Muscle of arm (tissue), 14 donors: ENCODE data around the gene RIC8A. TPM values are rescaled to one million over a fixed set of nuclear protein-coding genes. Genes with fewer than 3 reads are reported as not detected.
"Not testable (repeated sequence)": the region's sequence is repeated elsewhere in the genome, so short reads cannot be mapped to it uniquely, and the experiment has no call there.

Experiments
- DNase-seq: peaks from one replicate; pipeline ENCODE4 v3.0.0-alpha.2; 2013
- long read RNA-seq, 11 donors: transcript quantifications; one replicate each; lab custom pipeline, GENCODE V29; 2026
- polyA plus RNA-seq, 12 donors: library from polyadenylated mRNA; unstranded; fragments of 120-200 nt; gene quantifications; one replicate each; pipeline ENCODE4 v1.2.1, GENCODE V29; 2013; ENCODE audit not compliant: insufficient read length in 12 of 12

RIC8A gene
- polyA plus RNA-seq: 100 to 1,000 TPM in 1 of 12 donors, 10 to 100 TPM in 10, not detected in 1; 39.7 to 116 (median 55.6) TPM
- long read RNA-seq, donor 1, transcript RIC8A-204 (2 exons, 670 nt): minor isoform, 5 of 20 reads
- long read RNA-seq, donor 1, transcript RIC8A-203 (10 exons, 3,703 nt): major isoform, 11 of 20 reads
- long read RNA-seq, donor 1, partial matches to known transcripts: 0 of 20 reads
- long read RNA-seq, donor 1, other reads (novel, unspliced or antisense): 0 of 20 reads
- long read RNA-seq, donor 2, transcript RIC8A-203 (10 exons, 3,703 nt): major isoform, 15 of 68 reads
- long read RNA-seq, donor 2, partial matches to known transcripts: 50 of 68 reads
- long read RNA-seq, donor 2, other reads (novel, unspliced or antisense): 0 of 68 reads
- long read RNA-seq, donor 3, transcript RIC8A-203 (10 exons, 3,703 nt): major isoform, 7 of 9 reads
- long read RNA-seq, donor 3, partial matches to known transcripts: 0 of 9 reads
- long read RNA-seq, donor 3, other reads (novel, unspliced or antisense): 0 of 9 reads
- long read RNA-seq, donor 4, partial matches to known transcripts: 15 of 20 reads
- long read RNA-seq, donor 4, other reads (novel, unspliced or antisense): 0 of 20 reads
- long read RNA-seq, donor 5: 0 reads
- long read RNA-seq, donor 6, transcript RIC8A-203 (10 exons, 3,703 nt): major isoform, 8 of 16 reads
- long read RNA-seq, donor 6, partial matches to known transcripts: 7 of 16 reads
- long read RNA-seq, donor 6, other reads (novel, unspliced or antisense): 0 of 16 reads
- long read RNA-seq, donor 7, transcript RIC8A-203 (10 exons, 3,703 nt): major isoform, 8 of 9 reads
- long read RNA-seq, donor 7, partial matches to known transcripts: 0 of 9 reads
- long read RNA-seq, donor 7, other reads (novel, unspliced or antisense): 0 of 9 reads
- long read RNA-seq, donor 8, transcript RIC8A-203 (10 exons, 3,703 nt): major isoform, 10 of 37 reads
- long read RNA-seq, donor 8, partial matches to known transcripts: 26 of 37 reads
- long read RNA-seq, donor 8, other reads (novel, unspliced or antisense): 0 of 37 reads
- long read RNA-seq, donor 9, transcript RIC8A-203 (10 exons, 3,703 nt): major isoform, 7 of 9 reads
- long read RNA-seq, donor 9, partial matches to known transcripts: 0 of 9 reads
- long read RNA-seq, donor 9, other reads (novel, unspliced or antisense): 0 of 9 reads
- long read RNA-seq, donor 10, transcript RIC8A-203 (10 exons, 3,703 nt): major isoform, 6 of 12 reads
- long read RNA-seq, donor 10, partial matches to known transcripts: 0 of 12 reads
- long read RNA-seq, donor 10, other reads (novel, unspliced or antisense): 5 of 12 reads
- long read RNA-seq, donor 11, transcript RIC8A-203 (10 exons, 3,703 nt): major isoform, 13 of 15 reads
- long read RNA-seq, donor 11, partial matches to known transcripts: 0 of 15 reads
- long read RNA-seq, donor 11, other reads (novel, unspliced or antisense): 0 of 15 reads

DNA sequence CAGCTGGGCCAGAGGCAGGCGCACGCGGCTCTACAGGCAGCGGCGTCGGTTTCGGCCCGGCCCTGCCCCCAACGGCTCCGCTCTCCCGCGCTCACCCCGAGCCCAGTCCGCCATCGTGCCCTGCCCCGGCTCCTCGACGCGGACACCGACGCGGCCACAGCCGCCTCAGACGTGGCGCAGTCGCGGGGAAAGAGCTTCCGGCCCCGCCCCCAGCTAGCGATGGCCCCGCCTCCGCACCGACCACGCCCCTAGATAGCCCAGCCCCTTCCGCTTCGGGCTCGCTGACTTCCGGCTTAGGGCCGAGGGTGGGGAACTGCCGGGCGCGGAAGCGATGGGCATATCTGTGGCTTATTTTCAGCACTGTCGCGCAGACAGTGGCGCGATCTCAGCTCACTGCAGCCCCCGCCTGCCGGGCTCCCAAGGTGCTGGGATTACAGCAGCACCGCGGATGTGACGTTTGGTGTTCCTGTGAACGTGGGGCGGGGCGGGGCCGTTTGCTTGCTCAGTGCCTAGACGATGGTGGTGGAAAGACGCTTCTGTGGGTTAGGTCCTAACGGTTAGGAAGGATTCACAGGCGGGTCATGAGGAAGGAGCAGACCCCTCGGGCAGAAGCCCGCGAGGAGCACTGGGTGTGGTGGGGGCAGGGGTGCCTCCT lies at the start of gene RIC8A, which contains the start of gene BET1L:
TSS of gene RIC8A (plus strand) at position 501 of the 655 bp plus-strand sequence. CDS start 1,147 bp downstream, outside the sequence.
TSS of gene BET1L (minus strand) at position 192 of the 655 bp plus-strand sequence. CDS start at position 114, 78 bp downstream.
- DNase-seq: peak; percentile 96

DNA sequence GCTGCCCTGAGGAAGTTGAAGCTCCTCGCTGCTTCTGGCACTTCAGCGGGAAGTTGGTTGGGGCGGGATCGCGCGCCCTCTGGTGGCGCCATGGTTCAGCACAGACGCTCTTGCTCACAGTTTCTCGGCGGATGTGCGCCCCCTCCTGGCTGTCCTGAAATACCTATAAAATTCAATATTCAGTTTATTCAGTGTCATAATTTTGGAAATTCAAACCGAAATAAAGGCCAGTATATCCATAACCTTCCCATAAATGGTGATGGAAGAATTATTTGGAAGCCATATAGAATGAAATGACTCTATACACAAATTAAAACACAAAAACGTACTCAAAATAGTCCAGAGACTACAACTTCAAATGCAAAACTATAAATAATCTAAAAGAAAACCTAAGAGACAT lies 27.3 kb upstream of the RIC8A start:
- DNase-seq: not testable (repeated sequence)

DNA sequence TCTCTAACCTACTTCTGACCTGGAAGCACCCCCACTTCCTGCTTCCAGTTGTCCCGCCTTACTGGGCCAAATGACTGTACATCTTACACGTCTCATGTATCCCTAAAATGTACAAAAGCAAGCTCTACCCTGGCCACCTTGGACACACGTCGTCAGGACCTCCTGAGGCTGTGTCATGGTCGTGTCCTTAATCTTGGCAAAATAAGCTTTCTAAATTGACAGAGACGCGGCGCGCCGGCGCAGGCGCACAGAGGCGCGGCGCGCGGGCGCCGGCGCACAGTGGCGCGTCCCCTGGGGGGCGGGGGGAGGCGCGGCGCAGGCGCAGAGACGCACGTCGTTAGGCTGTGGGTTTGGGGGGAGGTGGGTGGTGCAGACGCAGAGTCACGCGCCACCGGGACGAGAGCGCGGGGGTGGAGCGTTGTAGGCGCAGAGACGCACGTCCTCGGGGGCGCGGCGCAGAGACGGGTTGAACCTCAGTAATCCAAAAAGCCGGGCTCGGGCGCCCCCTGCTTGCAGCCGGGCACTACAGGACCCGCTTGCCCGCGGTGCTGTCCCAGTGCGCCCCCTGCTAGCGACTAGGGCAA lies 18.2 kb upstream of the RIC8A start:
- DNase-seq: not testable (repeated sequence)

DNA sequence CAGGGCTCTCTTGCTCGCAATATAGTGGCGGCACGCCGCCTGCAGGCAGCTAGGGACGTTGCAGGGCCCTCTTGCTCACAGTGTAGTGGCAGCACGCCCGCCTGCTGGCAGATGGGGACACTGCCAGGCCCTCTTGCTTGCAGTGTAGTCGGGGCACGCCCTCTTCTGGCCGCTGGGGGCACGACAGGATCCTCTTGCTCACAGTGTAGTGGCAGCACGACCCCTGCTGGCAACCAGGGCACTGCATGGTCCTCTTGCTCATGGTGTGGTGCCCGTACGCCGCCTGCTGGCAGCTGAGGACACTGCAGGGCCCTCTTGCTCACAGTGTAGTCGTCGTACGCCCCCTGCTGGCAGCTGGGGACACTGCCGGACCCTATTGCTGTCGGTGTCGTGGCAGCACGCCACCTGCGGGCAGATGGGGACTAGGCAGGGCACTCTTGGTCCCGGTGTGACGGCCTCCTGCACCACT lies 17.6 kb upstream of the RIC8A start:
- DNase-seq: not testable (repeated sequence)

DNA sequence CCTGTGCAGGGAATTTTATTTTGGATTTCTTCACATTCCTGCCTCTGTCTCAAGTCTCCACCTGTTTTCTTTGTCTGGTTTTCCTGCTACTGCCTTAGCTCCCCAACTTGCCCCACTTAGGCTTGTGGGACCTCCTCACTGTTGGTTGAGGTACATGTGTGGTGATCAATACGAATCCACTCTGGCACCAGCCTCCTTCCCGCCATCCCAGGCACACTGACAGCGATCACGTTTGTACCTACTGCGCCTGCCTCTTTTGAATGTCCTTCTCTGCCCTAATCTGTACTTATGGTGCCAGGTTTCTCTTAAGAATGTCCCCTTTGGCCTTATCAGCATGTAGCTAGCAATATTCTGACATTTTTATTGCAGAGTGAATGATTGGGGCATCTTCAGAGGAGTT lies 17.0 kb upstream of the RIC8A start:
- not testable (repeated sequence) for DNase-seq

DNA sequence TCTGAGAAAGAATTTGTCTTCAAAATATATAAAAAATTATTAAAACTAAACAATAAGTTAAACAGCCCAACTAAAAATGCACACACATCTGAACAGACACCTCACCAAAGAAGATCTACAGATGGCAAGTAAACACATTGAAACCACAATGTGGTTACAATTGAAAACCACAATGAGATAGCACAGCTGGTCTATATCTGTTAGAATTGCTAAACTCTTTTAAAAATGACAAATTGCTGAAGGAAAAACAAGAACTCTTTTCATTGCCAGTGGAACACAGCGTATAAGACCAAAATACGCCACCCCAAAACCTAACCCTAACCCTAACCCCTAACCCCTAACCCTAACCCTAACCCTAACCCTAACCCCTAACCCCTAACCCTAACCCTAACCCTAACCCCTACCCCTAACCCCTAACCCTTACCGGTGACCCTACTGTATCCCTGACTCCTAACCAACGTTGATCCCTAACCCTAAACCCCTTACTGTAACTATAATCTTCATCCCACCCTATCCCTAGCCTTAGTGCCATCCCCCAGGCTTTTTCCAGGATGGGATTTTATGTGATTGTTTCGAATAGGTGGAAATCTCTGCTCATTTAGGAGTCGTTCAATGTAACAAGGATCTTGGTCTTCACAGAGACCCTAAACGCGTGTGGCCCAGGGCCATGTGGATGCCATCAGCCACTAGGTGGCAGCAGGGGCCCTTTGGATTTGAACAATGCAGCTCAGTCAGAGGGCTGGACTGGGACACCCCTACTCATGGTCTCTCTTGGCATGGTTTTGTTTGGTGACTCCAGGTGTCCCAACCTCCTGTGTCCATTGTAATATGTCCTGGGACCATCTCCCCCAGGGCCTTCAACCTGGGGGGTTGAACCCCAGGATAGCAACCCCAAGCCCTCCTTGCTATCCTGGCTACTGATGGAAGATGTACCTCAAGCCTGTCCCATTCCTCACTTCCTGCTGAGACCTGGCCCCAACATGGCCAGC lies 15.7 kb upstream of the RIC8A start:
- DNase-seq: not testable (repeated sequence)

DNA sequence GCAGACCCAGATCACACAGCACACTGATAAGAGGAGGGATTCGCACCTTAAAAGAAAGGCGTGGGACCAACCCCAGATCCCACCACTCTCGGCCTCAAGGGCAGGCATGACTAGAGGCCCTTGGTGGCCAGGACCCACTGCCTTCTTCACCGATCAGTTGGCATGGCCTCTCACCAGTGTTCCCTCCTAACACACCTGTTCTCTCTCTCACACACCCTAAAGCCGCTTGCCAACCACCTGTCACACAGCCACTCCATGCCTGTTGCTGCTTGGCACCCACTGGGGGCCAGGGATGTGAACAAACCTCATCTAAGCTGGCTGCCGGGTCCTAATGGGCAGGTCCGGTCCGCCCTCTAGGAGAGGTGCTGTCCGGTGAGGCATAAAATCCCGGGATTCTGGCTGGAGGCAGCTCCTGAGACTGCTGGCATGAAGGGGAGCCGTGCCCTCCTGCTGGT lies 14.8 kb upstream of the RIC8A start, which contains the start of gene SCGB1C1:
TSS of gene SCGB1C1 (plus strand) at position 405 of the 455 bp plus-strand sequence. CDS start at position 427, 22 bp downstream.
- DNase-seq: not testable (repeated sequence)

DNA sequence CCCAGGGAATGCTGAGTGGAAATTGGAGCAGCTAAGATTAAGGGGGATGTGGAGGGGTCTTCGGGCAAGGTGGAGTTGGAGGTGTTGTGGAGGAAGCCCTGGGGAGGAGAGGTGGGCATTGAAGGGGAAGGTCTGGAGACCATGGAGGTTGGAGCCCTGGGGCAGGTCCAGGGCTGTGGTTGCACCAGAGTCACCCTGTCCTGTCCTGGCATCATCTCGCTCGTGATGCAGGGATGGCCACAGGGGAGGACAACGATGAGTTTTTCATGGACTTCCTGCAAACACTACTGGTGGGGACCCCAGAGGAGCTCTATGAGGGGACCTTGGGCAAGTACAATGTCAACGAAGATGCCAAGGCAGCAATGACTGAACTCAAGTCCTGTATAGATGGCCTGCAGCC lies 14.0 kb upstream of the RIC8A start:
- DNase-seq: not testable (repeated sequence)

DNA sequence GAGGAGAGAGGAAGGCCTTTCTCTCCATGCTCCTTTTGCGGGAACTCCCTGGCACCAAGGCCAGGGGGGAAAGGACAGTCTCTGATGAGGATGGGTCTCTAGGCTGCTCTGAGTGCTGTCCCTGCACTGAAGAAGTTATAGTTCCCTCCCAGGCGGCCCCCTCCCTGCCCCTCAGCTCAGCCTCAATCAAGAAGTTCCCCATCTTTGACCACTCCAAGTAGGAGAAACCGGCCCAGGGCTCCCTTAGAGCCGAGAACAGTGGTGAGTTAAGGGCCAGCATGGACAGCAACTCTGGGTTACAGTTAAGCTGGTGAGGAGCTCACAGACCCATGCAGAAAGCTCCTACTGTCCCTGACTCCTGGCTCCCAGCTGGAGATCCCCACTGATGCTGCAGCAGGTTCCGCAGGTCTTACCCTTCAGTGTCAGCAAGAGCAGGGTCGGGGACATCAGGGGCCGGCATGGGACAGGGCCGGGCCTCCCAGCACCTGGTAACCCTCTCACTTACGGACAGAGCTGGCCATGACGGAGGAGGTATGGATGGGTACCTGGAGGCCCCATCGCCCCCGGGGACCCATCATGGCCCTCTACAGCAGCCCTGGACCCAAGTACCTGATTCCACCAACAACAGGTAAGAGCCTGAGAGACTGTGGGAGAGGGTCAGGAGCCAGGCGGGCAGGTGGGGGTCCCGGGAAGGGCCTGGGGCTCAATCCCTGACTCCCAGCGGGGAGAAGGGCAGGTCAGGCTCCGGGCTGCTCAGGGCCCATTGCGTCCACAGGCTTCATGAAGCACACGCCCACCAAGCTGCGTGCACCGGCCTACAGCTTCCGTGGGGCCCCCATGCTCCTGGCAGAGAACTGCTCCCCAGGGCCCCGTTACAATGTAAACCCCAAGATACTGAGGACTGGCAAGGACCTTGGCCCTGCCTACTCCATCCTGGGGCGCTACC lies 10.4 kb upstream of the RIC8A start:
- no peak for DNase-seq

DNA sequence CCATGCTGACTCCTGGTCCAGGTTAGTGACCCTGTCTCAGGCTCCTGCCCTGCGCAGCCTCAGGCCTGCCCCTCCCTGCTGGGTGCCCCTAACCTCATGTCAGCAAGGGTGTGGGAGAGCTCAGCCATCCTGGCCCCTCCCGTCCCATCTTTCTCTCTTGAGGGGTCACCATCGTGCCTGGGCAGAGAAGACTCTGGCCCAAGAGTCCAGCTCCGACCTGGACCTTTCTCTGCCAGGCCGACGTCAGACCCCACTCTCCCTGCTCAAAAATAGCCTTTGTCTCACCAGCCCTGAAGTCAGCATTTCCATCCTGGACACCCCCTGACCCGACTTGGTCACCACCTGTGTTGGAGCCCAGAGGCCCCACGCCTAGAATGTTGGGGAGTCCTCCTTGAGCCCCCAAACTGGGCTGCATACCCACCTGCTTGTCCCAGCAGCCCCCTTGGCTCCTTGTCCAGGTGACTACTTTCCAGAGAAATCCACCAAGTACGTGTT lies 9.7 kb upstream of the RIC8A start:
- DNase-seq: no peak

DNA sequence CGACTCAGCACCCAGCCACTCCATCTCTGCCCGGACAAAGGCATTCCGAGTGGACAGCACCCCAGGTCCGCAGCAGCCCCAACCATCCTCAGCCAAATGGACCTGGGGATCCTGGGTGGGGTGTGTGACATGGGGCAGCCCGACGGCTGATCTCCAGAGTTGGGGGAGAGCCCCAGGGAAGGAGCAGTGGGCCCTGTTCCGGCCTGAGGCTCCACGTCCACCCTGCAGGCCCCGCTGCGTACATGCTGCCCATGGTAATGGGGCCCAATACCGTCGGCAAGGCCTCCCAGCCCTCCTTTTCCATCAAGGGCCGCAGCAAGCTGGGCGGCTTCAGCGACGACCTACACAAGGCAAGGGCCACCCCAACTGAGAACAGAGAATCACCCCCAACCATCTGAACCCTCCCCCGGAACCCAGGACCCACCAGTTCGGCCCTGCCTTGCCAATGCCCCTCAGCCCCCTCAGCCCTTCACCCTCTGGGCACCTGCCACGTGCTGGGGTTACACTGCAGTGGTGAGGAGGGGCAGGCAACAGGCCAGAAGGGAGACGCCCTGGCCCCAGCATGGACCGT lies 9.2 kb upstream of the RIC8A start:
- no peak for DNase-seq

DNA sequence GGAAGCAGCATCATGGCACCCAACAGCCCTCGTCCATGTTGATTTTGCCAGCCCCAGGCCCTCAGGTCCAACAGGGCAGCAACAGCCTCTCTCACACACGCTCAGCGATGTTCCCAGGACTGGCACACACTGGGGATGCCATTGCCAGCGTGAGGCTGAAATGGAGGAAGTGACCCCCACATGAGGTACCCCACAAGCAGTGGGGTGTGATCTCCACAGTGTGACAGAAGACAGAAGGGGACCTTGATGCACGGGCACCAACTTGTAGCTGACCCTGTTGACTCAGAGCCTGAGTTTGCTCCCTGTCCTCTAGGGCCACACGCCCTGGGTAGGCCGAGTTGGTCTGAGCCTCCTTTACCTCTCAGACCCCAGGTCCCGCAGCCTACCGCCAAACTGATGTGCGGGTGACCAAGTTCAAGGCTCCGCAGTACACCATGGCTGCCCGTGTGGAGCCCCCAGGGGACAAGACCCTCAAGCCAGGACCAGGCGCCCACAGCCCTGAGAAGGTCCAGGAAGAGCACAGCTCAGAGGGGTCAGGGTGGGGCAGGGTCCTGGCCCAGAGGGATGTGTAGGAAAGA lies 8.4 kb upstream of the RIC8A start:
- DNase-seq: no peak

DNA sequence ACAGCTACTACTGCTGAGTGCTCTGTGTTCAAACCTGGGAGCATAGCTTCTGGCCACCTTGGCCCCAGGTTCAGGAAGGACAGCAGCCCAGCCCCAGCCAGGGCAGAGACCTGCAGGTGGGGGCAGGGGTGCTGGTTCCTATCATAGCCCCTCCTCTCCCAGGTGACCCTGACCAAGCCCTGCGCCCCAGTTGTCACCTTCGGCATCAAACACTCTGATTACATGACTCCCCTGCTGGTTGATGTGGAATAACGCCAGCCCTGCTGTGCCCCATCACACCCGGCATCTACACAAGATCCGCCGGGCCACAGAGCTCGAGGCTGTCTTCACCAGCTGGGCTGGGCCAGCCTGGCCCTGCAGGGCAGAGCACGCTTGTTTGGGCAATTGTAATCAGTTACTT lies 7.7 kb upstream of the RIC8A start:
- no peak for DNase-seq

DNA sequence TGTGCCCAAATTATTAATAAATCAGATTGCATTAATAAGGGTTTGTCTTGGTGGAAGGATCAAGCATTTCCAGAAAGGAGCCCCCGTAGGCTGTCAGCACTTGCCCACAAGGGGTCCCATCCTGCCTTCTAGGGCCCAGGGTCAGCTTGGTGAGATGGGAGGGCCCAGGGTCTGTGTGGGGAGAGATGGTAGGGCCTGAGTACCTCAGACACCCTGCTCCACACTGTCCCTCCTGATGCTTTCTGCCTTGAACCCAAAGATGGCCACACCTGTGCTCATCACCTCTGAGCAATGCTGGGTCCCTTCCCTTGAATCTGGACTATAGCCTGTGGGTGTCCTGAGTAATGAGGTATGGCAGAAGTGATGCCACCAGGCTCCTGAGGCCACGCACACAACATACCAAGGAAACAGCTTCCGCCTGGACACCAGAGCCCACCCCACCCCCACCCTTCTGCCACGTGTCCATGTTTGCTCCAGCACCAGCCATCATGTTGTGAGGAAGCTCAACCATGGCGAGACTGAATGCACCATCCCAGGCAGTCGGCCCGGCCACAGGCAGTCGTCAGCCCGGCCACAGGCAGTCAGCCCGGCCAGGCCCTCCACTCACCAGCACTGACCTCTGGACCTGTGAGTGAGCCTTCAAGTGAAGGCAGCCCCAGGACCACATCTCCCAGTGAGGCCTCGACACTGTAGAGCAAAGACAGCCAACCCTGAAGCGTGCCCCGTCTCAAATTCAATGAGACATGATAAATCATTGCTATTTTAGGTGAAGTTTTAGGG lies 7.1 kb upstream of the RIC8A start:
- DNase-seq: no peak

DNA sequence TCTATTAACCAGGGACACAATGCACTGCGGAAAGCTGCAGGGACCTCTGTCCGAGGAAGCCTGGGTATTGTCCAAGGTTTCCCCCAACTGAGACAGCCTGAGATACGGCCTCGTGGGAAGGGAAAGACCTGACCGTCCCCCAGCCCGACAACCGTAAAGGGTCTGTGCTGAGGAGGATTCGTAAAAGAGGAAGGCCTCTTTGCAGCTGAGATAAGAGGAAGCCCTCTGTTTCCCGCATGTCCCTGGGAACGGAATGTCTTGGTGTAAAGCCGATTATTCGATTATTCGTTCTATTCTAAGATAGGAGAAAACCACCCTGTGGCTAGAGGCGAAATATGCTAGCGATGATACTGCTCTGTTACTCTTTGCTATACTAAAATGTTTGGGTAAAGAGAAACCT lies 5.5 kb upstream of the RIC8A start:
- DNase-seq: no peak

DNA sequence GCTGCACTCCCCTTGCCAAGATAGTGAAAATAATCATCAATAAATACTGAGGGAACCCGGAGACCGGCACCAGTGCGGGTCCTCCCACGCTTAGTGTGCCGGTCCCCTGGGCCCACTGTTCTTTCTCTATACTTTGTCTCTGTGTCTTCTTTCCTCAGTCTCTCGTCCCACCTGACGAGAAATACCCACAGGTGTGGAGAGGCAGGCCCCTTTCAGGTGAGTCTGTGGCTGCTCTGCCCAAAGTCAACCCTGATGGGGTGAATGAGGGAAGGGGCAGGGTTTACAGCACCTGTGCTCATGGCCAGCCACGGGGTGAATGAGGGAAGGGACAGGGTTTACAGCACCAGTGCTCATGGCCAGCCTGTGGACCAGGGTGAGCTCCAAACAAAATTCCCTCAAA lies 5.0 kb upstream of the RIC8A start:
- DNase-seq: no peak
